SK-N-SH (cell line): ENCODE data around the gene PIK3R5.

ENCODE experiments used
- CTCF ChIP-seq: fragments of 200-600 bp; sonication (generic); IDR thresholded peaks from 2 replicates; pipeline ENCODE4 v1.6.1; 2017; ENCODE audit warnings: antibody characterized with exemption, mild to moderate bottlenecking, moderate library complexity
- FOXM1 ChIP-seq: IDR thresholded peaks from 2 replicates; pipeline ENCODE4 v1.4.0; 2012; ENCODE audit warnings: low read depth, mild to moderate bottlenecking
- JUND ChIP-seq: IDR thresholded peaks from 2 replicates; pipeline ENCODE4 v1.4.0; 2012
- MAX ChIP-seq: IDR thresholded peaks from 2 replicates; pipeline ENCODE4 v1.4.0; 2012; ENCODE audit warnings: low read depth
- POLR2AphosphoS5 ChIP-seq: IDR thresholded peaks from 2 replicates; pipeline ENCODE4 v1.6.1; 2012; ENCODE audit warnings: low read depth, low read length
- RAD21 ChIP-seq: IDR thresholded peaks from 2 replicates; pipeline ENCODE4 v1.6.1; 2012; ENCODE audit warnings: mild to moderate bottlenecking, low read length
- RFX5 ChIP-seq: IDR thresholded peaks from 2 replicates; pipeline ENCODE4 v1.6.1; 2012; ENCODE audit warnings: mild to moderate bottlenecking, improper control_type of control experiment, low read length
- USF2 ChIP-seq: fragments of 150-350 bp; IDR thresholded peaks from 2 replicates; pipeline ENCODE4 v1.6.1; 2017; ENCODE audit warnings: antibody characterized with exemption, low read length, low read depth, borderline replicate concordance
- ZBTB33 ChIP-seq: IDR thresholded peaks from 2 replicates; pipeline ENCODE4 v1.4.0; 2012; ENCODE audit warnings: low read depth, borderline replicate concordance

- TF ChIP-seq MAX (no peak), RAD21 (peak; percentile 57), CTCF (peak; percentile 52), JUND (no peak), POLR2AphosphoS5 (no peak), RFX5 (no peak), USF2 (no peak), FOXM1 (no peak), ZBTB33 (no peak)
Observed at GRCh38 chr17:8887834-8888703, 77.4 kb downstream of the PIK3R5 start.
